Measurements from ENCODE around the gene SIGLEC11. TPM values are rescaled to one million over a fixed set of nuclear protein-coding genes. Genes with fewer than 3 reads are reported as not detected.
A peak's percentile ranks its signal among the peaks of the same experiment; 100 is the strongest.

The SIGLEC11 gene
- total and polyA plus RNA-seq, 2 donors (not counting 3 experiments of a cell fraction or from before 2014, with no cell fraction given) = not detected

DNA sequence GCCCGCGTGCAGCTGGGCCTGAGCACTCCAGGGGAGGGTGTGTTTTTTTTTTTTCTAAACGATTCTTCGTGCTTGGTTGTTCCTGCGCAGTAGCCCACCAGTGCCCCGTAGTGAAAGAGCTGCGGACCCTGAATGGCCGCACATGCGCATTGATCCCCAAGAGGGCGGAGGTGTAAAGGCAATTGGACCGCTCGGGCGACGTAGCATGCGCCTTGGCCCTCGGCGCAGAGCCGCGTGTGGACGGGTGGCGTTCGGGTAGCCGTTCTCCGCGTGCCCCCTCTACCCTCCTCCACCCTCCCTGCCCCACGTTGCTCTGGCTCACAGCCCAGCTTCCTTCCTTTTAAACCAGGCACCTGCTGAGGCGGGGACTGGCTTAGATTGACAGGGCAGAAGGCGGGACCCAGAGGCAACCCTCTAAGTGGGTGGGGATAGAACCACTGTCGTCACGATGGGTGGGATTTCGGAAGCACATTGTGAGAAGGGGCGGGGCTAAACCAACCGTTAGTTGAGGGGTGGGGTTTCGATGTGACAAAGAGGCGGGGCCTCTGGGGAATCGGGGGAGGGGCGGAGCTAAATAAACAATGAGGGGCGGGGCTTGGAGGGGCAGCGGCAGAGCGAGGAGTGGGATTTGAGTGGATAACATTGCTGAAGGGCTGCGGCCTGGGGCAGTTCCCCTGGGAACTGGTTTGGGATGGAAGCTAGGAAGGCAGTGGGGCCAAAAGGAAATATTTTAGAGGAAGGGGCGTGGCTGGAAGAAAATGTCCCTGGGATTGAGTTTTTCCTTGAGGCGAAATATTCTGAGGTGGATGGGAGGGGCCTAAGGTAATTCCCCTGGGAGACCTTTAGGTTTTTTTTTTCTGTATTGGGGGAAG lies 31.1 kb downstream of the SIGLEC11 start:
- Histone ChIP-seq H3K36me3 (ENCODE audit: control insufficient read depth in 2 of 2, extremely low read depth in 1 of 2, insufficient read depth in 2 of 2, low read length in 2 of 2) (peaks cover 3 to 6% of the 10 kb centered on the region in 2 experiments), H3K79me2 (ENCODE audit: control insufficient read depth, insufficient read depth, low read length) (peaks cover 39% of the 10 kb centered on the region), H3K4me3 (replicated peaks in 1 of 3; ENCODE audit: insufficient read depth in 1 of 3, low read depth in 1 of 3, low read length in 3 of 3) (peak overlapping the region; percentile 6 to 99 (median 91)), H4K20me1 (replicated peaks; ENCODE audit: control insufficient read depth, extremely low read depth, insufficient read depth, low read length) (no peaks in the 10 kb centered on the region), H3K27me3 (ENCODE audit: control insufficient read depth in 2 of 2, insufficient read depth in 2 of 2, low read length in 2 of 2) (no peaks in the 10 kb centered on the region), H3K4me2 (ENCODE audit: insufficient read depth, low read length) (peak overlapping the region; percentile 83), H3K9me3 (replicated peaks; ENCODE audit: control insufficient read depth, insufficient read depth, low read length) (no peaks in the 10 kb centered on the region), H3K4me1 (ENCODE audit: control insufficient read depth, extremely low read depth, insufficient read depth, low read length) (peaks cover 10% of the 10 kb centered on the region), H3K9ac (replicated peaks; ENCODE audit: extremely low read depth, insufficient read depth, low read length) (peak overlapping the region; percentile 90), H2AFZ (ENCODE audit: low read depth, low read length) (peak overlapping the region; percentile 44), H3K9me1 (replicated peaks; ENCODE audit: control insufficient read depth, extremely low read depth, insufficient read depth, low read length) (no peaks in the 10 kb centered on the region), H3K27ac (ENCODE audit: insufficient read depth, low read depth, low read length) (peak overlapping the region; percentile 79)
- intact Hi-C loops (cut with micrococcal nuclease) (loop anchor here (1.0 to 2.0 kb wide), 4 partner anchors 33 to 289 kb away; partner anchors contain the start of genes AKT1S1, IL4I1, RRAS and TBC1D17), dilution Hi-C loops (cut with MboI; ENCODE audit: extremely low pct_ligation_motif_present, low sequenced_read_pairs) (no loop called here)
- POLR2A ChIA-PET = interaction anchor here (0.8 to 1.0 kb wide), 4 partner anchors 18 to 54 kb away, joined by 3 to 6 read pairs (median 3); partner anchors contain the start of gene AKT1S1
- CTCF ChIA-PET = interaction anchor here (0.9 to 1.0 kb wide), 2 partner anchors 10 to 206 kb away, joined by 3 to 4 read pairs; no protein-coding TSS in a partner anchor
- TF ChIP-seq POLR2A (IDR thresholded peaks at IDR 0.05; ENCODE audit: low read depth, low read length) (peak; percentile 80), FOS (IDR thresholded peaks at IDR 0.05; ENCODE audit: borderline replicate concordance, insufficient read depth, low read length) (no peak), GATA2 (IDR thresholded peaks at IDR 0.05; ENCODE audit: insufficient read depth, insufficient read length, low read depth, low read length) (no peak), POLR2AphosphoS5 (IDR thresholded peaks at IDR 0.05; ENCODE audit: insufficient read depth, low read depth, low read length) (peak; percentile 60), EZH2 (IDR thresholded peaks at IDR 0.05; ENCODE audit: borderline replicate concordance, low read depth, low read length, severe bottlenecking) (no peak), MYC (IDR thresholded peaks at IDR 0.05; ENCODE audit: low read depth, low read length) (peak; percentile 83), JUN (IDR thresholded peaks at IDR 0.05; ENCODE audit: borderline replicate concordance, insufficient read depth, insufficient read length, low read depth) (no peak)
- TF ChIP-seq, protein P1, sequence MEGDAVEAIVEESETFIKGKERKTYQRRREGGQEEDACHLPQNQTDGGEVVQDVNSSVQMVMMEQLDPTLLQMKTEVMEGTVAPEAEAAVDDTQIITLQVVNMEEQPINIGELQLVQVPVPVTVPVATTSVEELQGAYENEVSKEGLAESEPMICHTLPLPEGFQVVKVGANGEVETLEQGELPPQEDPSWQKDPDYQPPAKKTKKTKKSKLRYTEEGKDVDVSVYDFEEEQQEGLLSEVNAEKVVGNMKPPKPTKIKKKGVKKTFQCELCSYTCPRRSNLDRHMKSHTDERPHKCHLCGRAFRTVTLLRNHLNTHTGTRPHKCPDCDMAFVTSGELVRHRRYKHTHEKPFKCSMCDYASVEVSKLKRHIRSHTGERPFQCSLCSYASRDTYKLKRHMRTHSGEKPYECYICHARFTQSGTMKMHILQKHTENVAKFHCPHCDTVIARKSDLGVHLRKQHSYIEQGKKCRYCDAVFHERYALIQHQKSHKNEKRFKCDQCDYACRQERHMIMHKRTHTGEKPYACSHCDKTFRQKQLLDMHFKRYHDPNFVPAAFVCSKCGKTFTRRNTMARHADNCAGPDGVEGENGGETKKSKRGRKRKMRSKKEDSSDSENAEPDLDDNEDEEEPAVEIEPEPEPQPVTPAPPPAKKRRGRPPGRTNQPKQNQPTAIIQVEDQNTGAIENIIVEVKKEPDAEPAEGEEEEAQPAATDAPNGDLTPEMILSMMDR (IDR thresholded peaks at IDR 0.05; ENCODE audit: extremely low read depth in 1 of 2, insufficient read depth in 1 of 2, low read depth in 1 of 2, low read length in 2 of 2) = no peak
- TF ChIP-seq, protein P2, sequence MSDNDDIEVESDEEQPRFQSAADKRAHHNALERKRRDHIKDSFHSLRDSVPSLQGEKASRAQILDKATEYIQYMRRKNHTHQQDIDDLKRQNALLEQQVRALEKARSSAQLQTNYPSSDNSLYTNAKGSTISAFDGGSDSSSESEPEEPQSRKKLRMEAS (IDR thresholded peaks at IDR 0.05; ENCODE audit: insufficient read depth, insufficient read length) = peak; percentile 60
- DNase-seq (ENCODE audit: low read depth, low spot score) (peak; percentile 99), FAIRE-seq (peak; percentile 97)
- BruUV-seq (replicated peaks) = no TSS peak

All from endothelial cell of umbilical vein (primary cell).